ENCODE results near the gene PPT1. TPM values are rescaled to one million over a fixed set of nuclear protein-coding genes. Genes with fewer than 3 reads are reported as not detected.

The PPT1 gene
- total RNA-seq, 1 experiment from 2014 or later, result 46.8 TPM

DNA sequence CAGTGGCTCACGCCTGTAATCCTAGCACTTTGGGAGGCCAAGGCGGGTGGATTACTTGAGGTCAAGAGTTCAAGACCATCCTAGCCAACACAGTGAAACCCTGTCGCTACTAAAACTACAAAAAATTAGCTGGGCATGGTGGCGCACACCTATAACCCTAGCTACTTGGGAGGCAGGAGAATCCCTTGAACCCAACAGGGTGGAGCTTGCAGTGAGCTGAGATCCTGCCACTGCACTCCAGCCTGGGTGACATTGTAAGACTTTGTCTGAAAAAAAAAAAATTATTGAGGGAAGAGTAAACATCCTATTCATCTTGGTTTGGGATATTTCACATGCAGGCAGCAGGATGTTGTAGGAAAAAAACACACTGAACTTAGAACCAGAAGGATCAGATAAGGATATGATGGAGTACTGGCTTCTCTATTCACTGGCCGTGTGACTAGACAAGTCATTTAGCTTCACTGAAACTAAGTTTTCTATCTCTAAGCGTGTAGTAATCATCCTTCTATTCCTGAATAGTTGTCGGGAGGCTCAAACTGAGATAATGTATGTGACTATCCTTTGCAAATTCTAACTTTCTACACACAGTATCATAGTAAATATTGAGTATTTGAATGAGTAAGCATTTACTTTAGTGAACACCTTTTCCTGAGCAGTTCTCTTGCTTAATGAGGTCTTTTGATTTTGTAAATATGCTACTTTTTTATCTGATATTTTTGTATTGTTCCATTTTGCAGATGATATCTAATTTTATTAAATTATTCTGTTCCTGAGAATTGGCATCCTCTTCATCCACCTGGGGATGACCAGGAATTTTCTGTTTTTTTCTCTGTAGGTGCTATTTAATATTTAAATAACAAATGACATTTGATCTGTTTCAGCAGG, 38.4 kb downstream of the PPT1 start:
- intact Hi-C loops (cut with micrococcal nuclease), result no loop called here
- CTCF ChIA-PET, result interaction anchor here (1.4 kb wide), 1 partner anchor 18 kb away, joined by 3 read pairs; no protein-coding TSS in a partner anchor
- H3K36me3 ChIP-seq (ENCODE audit: control insufficient read depth in 1 of 2, insufficient read depth in 2 of 2, low read length in 2 of 2), result peaks cover 28 to 32% of the 10 kb centered on the region in 2 experiments; a peak in 3 of 4 replicates
- 0 out of 2 replicates have a peak, but pooled peaks cover 9% of the 10 kb centered on the region for H4K20me1 ChIP-seq (ENCODE audit: insufficient read depth)
- ATAC-seq (no peak), DNase-seq (ENCODE audit: low read depth, low spot score) (no peak)
- H3K9me3 ChIP-seq (ENCODE audit: control insufficient read depth in 1 of 2, insufficient read depth in 1 of 2, low read depth in 1 of 2, low read length in 2 of 2), result no peaks in the 10 kb centered on the region
- no peak overlapping the region for H2AFZ ChIP-seq (ENCODE audit: low read depth, low read length, poor library complexity, severe bottlenecking)
- no peak for TF ChIP-seq POLR2AphosphoS5 (IDR thresholded peaks at IDR 0.05; ENCODE audit: low read depth, low read length)
- TF ChIP-seq, protein P1, sequence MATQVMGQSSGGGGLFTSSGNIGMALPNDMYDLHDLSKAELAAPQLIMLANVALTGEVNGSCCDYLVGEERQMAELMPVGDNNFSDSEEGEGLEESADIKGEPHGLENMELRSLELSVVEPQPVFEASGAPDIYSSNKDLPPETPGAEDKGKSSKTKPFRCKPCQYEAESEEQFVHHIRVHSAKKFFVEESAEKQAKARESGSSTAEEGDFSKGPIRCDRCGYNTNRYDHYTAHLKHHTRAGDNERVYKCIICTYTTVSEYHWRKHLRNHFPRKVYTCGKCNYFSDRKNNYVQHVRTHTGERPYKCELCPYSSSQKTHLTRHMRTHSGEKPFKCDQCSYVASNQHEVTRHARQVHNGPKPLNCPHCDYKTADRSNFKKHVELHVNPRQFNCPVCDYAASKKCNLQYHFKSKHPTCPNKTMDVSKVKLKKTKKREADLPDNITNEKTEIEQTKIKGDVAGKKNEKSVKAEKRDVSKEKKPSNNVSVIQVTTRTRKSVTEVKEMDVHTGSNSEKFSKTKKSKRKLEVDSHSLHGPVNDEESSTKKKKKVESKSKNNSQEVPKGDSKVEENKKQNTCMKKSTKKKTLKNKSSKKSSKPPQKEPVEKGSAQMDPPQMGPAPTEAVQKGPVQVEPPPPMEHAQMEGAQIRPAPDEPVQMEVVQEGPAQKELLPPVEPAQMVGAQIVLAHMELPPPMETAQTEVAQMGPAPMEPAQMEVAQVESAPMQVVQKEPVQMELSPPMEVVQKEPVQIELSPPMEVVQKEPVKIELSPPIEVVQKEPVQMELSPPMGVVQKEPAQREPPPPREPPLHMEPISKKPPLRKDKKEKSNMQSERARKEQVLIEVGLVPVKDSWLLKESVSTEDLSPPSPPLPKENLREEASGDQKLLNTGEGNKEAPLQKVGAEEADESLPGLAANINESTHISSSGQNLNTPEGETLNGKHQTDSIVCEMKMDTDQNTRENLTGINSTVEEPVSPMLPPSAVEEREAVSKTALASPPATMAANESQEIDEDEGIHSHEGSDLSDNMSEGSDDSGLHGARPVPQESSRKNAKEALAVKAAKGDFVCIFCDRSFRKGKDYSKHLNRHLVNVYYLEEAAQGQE (IDR thresholded peaks at IDR 0.05; ENCODE audit: low read depth), result no peak
- no peak for TF ChIP-seq SRF (IDR thresholded peaks at IDR 0.05; ENCODE audit: low read depth)
- no peak for TF ChIP-seq FOSL1 (IDR thresholded peaks at IDR 0.05; ENCODE audit: low read depth)
- no peak for TF ChIP-seq ZNF274 (IDR thresholded peaks at IDR 0.05; ENCODE audit: low read depth, low read length)
- RAD21 ChIA-PET (ENCODE audit: low non-redundant PET in 1 of 2, low total read pairs in 2 of 2, uncharacterized antibody in 2 of 2, unreplicated experiment in 2 of 2), result no interaction called here
- no peak overlapping the region for H3K27ac ChIP-seq (ENCODE audit: low read depth, low read length)
- H3K4me2 ChIP-seq (ENCODE audit: low read length), result no peak overlapping the region
- no TSS peak for BruUV-seq (replicated peaks)
- H3K27me3 ChIP-seq (ENCODE audit: insufficient read depth, low read length), result no peaks in the 10 kb centered on the region
- POLR2A ChIA-PET, result interaction anchor here (1.7 kb wide), 1 partner anchor 19 kb away, joined by 4 read pairs; the partner anchor contains the start of gene CAP1
- no peaks in the 10 kb centered on the region for H3K9me2 ChIP-seq (ENCODE audit: insufficient read depth)
- no peak overlapping the region for H3K4me3 ChIP-seq (replicated peaks in 1 of 2; ENCODE audit: low read depth in 1 of 2, low read length in 2 of 2)
- H3K9ac ChIP-seq (ENCODE audit: low read length), result no peak overlapping the region
- peaks cover 67% of the 10 kb centered on the region for H3K79me2 ChIP-seq (ENCODE audit: insufficient read depth, low read length)
- H3K4me1 ChIP-seq (ENCODE audit: control insufficient read depth in 1 of 2, insufficient read depth in 2 of 2, low read length in 2 of 2), result no peaks in the 10 kb centered on the region

Measured in HCT116 (cell line).